Stimulated activated CD4-positive, alpha-beta T cell treated with anti-CD3 and anti-CD28 coated beads, Interleukin-1b, Interleukin-23, amount 100 ng/mL, for 1 hour (primary cell): ENCODE data around the gene CBX3.
"Not testable (repeated sequence)": the region's sequence is repeated elsewhere in the genome, so short reads cannot be mapped to it uniquely, and the experiment has no call there.

Experiments
- DNase-seq, 2 donors: peaks; one replicate each; pipeline ENCODE4 v3.0.0-alpha.2; 2020; ENCODE audit warnings: low read depth in 2 of 2

CBX3 gene

GRCh38 chr7:26170663-26171062 lies 30.9 kb upstream of the CBX3 start:
- DNase-seq: no peak

DNA sequence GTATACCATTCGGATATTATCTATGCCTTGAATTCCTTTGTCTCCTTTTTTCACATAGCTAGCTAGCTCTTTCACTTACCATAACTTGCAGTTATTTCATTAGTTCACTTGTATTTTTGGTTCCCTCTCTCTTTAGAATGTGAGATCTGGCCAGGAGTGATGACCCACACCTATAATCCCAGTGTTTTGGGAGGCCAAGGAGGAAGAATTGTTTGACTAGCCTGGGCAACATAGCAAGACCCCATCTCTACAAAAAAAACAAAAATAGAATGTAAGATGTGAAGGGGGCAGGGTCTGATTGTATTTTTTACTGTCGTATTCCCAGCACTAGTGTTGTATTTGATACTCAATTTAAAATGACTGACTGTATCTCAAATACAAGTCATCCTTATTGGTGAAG lies 29.9 kb upstream of the CBX3 start:
- DNase-seq: no peak

- no peak for DNase-seq
Measured at GRCh38 chr7:26172048-26172447, 29.5 kb upstream of the CBX3 start.

DNA sequence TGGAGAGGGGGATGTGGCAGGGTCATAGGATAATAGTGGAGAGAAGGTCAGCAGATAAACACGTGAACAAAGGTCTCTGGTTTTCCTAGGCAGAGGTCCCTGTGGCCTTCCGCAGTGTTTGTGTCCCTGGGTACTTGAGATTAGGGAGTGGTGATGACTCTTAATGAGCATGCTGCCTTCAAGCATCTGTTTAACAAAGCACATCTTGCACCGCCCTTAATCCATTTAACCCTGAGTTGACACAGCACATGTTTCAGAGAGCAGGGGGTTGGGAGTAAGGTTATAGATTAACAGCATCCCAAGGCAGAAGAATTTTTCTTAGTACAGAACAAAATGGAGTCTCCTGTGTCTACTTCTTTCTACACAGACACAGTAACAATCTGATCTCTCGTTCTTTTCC lies 25.6 kb upstream of the CBX3 start:
- not testable (repeated sequence) for DNase-seq

GRCh38 chr7:26176696-26177095 lies 24.8 kb upstream of the CBX3 start:
- not testable (repeated sequence) for DNase-seq

DNA sequence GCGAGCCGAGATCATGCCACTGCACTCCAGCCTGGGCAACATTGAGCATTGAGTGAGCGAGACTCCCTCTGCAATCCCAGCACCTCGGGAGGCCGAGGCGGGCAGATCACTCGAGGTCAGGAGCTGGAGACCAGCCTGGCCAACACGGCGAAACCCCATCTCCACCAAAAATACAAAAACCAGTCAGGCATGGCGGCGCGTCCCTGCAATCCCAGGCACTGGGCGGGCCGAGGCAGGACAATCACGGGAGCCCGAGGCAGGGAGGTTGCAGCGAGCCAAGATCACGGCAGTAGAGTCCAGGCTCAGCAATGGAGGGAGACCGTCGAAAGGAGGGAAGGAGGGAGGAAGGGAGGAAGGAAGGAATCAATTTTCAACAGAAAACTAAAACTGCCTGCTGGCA lies 24.3 kb upstream of the CBX3 start:
- DNase-seq: not testable (repeated sequence)

DNA sequence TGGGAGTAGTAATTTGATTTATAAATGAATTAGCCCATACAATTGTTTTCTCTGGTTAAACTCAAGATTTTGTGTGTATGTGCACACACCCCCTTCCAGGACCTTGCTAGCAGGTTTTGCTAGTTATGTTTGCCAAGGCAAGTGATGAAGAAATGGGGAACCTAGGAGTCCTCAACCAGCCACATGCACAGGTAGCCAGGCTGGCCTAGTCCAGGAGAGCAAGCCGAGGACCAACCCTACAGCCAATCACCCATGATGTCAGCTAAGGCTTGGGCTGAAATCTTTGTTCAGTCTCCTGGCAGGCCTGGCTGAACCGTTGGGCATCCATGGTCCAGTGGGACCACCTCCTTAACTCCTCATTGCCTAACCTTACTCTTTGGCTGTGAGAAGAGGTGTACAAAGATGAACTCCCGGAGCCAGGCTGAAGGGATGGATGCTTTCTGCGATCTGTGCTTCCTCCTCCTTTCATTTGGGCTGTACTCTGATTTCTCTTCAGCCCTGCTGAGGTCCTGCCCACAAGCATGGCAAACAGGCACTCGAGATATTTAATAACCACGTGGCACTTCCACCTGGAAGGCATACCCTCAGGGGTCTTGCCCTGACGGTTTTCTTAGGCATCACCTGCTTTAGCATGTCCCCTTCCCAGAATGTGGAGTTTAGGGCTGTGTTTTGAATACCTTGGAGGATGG lies 23.1 kb upstream of the CBX3 start:
- DNase-seq: no peak

DNA sequence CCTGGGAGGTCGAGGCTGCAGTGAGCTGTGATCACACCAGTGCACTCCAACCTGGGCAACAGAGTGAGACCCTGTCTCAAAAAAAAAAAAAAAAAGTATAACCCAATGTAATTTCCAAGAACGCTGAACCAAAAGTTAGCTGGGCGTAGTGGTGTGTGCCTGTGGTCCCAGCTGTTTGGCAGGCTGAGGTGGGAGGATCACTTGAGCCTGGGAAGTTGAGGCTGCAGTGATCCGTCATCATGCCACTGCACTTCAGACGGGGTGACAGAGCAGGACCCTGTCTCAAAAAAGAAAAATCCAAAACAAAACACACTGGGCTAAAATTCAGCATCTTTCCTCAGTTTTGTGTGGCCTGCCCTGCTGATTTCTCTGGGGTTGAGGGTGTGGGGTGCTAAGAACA lies 22.1 kb upstream of the CBX3 start:
- DNase-seq: no peak

GRCh38 chr7:26179826-26180497 lies 21.6 kb upstream of the CBX3 start:
- no peak for DNase-seq

DNA sequence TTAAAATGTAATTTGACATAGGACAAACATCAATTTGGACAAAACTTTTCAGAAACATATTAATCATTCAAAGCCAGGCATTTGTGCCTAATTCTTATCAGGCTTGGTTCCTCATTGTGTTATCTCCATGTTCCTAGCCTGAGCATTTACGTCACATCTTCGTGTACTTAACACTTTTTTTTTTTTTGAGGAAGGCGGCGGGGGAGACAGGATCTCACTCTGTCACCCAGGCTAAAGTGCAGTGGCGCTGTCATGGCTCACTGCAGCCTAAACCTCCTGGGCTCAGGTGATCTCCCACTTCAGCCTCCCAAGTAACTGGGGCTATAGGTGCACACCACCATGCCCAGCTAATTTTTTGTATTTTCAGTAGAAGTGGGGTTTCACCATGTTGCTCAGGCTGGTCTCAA lies 20.8 kb upstream of the CBX3 start:
- DNase-seq: no peak

DNA sequence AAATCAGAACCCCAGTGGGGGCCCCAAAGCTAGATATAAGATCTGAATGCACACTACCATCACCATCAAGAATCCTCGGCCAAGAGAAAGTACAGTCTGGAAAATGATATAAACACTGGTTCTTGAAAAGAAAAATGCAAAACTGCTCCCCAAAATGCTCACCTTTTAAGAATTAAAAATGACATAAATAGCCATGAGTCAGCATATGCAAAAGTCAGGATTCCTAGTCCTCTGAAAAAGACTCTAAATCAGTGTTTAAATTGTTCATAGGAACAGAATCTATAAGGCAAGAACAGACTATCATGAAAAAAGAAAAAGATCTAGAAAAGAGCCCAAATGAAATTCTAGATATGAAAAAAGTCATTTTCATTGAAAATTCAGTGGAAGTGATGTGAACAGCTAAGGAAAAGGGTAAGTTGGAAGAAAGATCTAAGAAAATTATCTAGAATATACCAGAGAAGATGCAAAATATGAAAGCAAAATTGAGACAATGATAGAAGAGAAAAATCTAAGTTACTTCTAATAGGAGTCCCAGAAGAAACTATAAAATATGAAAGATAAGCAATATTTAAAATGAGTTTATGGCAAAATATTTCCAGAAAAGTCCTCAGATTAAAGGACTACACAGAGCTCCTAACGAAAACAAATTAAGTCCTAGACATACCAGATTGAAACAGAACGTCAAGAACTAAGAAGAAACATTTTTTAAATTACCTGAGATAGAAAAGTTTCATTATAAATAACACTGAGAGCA lies 19.9 kb upstream of the CBX3 start:
- no peak for DNase-seq

GRCh38 chr7:26182283-26182682 lies 19.3 kb upstream of the CBX3 start:
- DNase-seq: no peak

DNA sequence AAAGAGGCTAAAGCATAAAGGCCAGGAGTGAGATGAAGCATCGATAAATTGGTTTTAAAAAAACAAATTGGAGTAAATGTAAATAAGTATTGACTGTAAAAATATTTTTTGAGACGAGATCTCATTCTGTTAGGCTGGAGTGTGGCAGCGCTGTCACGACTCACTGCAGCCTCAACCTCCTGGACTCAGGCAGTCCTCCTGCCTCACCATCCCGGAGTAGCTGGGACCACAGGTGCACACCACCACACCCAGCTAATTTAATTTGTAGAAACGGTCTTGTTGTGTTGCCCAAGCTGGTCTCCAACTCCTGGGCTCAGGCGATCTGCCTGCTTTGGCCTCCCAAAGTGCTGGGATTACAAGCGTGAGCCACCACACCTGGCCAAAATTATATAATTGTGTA lies 18.8 kb upstream of the CBX3 start:
- DNase-seq: no peak

GRCh38 chr7:26183545-26184280 lies 17.8 kb upstream of the CBX3 start:
- DNase-seq: no peak

GRCh38 chr7:26184281-26185101 lies 17.1 kb upstream of the CBX3 start:
- not testable (repeated sequence) for DNase-seq

- no peak for DNase-seq
Measured at GRCh38 chr7:26185131-26185843, 16.3 kb upstream of the CBX3 start.

GRCh38 chr7:26185844-26186180 lies 15.7 kb upstream of the CBX3 start:
- DNase-seq: no peak

- no peak for DNase-seq
Measured at GRCh38 chr7:26186364-26187311, 14.9 kb upstream of the CBX3 start.

- no peak for DNase-seq
Measured at GRCh38 chr7:26187380-26188205, 14.0 kb upstream of the CBX3 start.
